ENCODE data around the gene ZNF573. TPM values are rescaled to one million over a fixed set of nuclear protein-coding genes. Genes with fewer than 3 reads are reported as not detected.

Gene ZNF573
- total and polyA plus RNA-seq, 2 of the 13 experiments (the other 11 are each of a cell fraction or from before 2014, with no cell fraction given), result 3.1 to 9.3 TPM

GRCh38 chr19:37719111-37719926 lies 60.1 kb downstream of the ZNF573 start, which contains the start of gene ZNF607 (continued):
- TF ChIP-seq HNF1A (IDR thresholded peaks at IDR 0.05; ENCODE audit: low read depth) (no peak), HNF1A (CRISPR knock-in tag; IDR thresholded peaks at IDR 0.05; ENCODE audit: borderline replicate concordance) (peak; percentile 37; the same call in 1 of the 2 replicates), ZSCAN25 (CRISPR knock-in tag; IDR thresholded peaks at IDR 0.05) (peak; percentile 58; the same call in 1 of the 2 replicates), TCF7L2 (IDR thresholded peaks at IDR 0.05; ENCODE audit: low read depth, low read length) (no peak), AGO1 (IDR thresholded peaks at IDR 0.05; ENCODE audit: low read depth, low read length, poor library complexity, severe bottlenecking) (no peak), SAP130 (CRISPR knock-in tag; IDR thresholded peaks at IDR 0.05; ENCODE audit: low read depth) (peak; percentile 60; the same call in 1 of the 2 replicates), ZNF567 (CRISPR knock-in tag; IDR thresholded peaks at IDR 0.05; ENCODE audit: borderline replicate concordance) (no peak; the same call in 1 of the 2 replicates), ZNF274 (CRISPR knock-in tag; IDR thresholded peaks at IDR 0.05) (peak; percentile 91; the same call in 1 of the 2 replicates), ESRRA (CRISPR knock-in tag; IDR thresholded peaks at IDR 0.05; ENCODE audit: low read depth) (0 out of 2 replicates have a peak, but pooled peaks have one; percentile 62), ZSCAN31 (CRISPR knock-in tag; IDR thresholded peaks at IDR 0.05; ENCODE audit: low read depth) (0 out of 2 replicates have a peak, but pooled peaks have one; percentile 45), RXRB (CRISPR knock-in tag; IDR thresholded peaks at IDR 0.05; ENCODE audit: borderline replicate concordance) (peak; percentile 45; the same call in 1 of the 2 replicates), THYN1 (CRISPR knock-in tag; IDR thresholded peaks at IDR 0.05; ENCODE audit: borderline replicate concordance, low read depth) (no peak), FOXA3 (CRISPR knock-in tag; IDR thresholded peaks at IDR 0.05) (no peak), ZNF136 (CRISPR knock-in tag; IDR thresholded peaks at IDR 0.05; ENCODE audit: low read depth) (peak; percentile 83; the same call in 1 of the 2 replicates)
- TF ChIP-seq, protein P1, sequence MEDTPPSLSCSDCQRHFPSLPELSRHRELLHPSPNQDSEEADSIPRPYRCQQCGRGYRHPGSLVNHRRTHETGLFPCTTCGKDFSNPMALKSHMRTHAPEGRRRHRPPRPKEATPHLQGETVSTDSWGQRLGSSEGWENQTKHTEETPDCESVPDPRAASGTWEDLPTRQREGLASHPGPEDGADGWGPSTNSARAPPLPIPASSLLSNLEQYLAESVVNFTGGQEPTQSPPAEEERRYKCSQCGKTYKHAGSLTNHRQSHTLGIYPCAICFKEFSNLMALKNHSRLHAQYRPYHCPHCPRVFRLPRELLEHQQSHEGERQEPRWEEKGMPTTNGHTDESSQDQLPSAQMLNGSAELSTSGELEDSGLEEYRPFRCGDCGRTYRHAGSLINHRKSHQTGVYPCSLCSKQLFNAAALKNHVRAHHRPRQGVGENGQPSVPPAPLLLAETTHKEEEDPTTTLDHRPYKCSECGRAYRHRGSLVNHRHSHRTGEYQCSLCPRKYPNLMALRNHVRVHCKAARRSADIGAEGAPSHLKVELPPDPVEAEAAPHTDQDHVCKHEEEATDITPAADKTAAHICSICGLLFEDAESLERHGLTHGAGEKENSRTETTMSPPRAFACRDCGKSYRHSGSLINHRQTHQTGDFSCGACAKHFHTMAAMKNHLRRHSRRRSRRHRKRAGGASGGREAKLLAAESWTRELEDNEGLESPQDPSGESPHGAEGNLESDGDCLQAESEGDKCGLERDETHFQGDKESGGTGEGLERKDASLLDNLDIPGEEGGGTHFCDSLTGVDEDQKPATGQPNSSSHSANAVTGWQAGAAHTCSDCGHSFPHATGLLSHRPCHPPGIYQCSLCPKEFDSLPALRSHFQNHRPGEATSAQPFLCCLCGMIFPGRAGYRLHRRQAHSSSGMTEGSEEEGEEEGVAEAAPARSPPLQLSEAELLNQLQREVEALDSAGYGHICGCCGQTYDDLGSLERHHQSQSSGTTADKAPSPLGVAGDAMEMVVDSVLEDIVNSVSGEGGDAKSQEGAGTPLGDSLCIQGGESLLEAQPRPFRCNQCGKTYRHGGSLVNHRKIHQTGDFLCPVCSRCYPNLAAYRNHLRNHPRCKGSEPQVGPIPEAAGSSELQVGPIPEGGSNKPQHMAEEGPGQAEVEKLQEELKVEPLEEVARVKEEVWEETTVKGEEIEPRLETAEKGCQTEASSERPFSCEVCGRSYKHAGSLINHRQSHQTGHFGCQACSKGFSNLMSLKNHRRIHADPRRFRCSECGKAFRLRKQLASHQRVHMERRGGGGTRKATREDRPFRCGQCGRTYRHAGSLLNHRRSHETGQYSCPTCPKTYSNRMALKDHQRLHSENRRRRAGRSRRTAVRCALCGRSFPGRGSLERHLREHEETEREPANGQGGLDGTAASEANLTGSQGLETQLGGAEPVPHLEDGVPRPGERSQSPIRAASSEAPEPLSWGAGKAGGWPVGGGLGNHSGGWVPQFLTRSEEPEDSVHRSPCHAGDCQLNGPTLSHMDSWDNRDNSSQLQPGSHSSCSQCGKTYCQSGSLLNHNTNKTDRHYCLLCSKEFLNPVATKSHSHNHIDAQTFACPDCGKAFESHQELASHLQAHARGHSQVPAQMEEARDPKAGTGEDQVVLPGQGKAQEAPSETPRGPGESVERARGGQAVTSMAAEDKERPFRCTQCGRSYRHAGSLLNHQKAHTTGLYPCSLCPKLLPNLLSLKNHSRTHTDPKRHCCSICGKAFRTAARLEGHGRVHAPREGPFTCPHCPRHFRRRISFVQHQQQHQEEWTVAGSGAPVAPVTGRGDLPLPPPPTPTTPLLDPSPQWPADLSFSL (CRISPR knock-in tag; IDR thresholded peaks at IDR 0.05), result peak; percentile 39; the same call in 1 of the 2 replicates
- TF ChIP-seq, protein P2, sequence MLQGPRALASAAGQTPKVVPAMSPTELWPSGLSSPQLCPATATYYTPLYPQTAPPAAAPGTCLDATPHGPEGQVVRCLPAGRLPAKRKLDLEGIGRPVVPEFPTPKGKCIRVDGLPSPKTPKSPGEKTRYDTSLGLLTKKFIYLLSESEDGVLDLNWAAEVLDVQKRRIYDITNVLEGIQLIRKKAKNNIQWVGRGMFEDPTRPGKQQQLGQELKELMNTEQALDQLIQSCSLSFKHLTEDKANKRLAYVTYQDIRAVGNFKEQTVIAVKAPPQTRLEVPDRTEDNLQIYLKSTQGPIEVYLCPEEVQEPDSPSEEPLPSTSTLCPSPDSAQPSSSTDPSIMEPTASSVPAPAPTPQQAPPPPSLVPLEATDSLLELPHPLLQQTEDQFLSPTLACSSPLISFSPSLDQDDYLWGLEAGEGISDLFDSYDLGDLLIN (CRISPR knock-in tag; IDR thresholded peaks at IDR 0.05; ENCODE audit: borderline replicate concordance), result no peak

All from HepG2 (cell line).